HEK293 (cell line): ENCODE data around the gene SDHAF1.

Experiments
- GLIS1 ChIP-seq: fragments of 450-650 bp; formaldehyde crosslinking; IDR thresholded peaks from 2 replicates; pipeline ENCODE4 v1.5.1; 2016; ENCODE audit warnings: missing biosample characterization, missing genetic modification characterization
- HOXA7 ChIP-seq: sonication (generic); formaldehyde crosslinking; IDR thresholded peaks from 2 replicates; pipeline ENCODE4 v1.8.1; 2022; ENCODE audit warnings: missing genetic modification reagents, borderline replicate concordance
- MZF1 ChIP-seq: fragments of 450-650 bp; formaldehyde crosslinking; IDR thresholded peaks from 2 replicates; pipeline ENCODE4 v1.5.1; 2017; ENCODE audit warnings: missing biosample characterization, missing genetic modification characterization, borderline replicate concordance
- PRDM1 ChIP-seq: fragments of 450-650 bp; formaldehyde crosslinking; IDR thresholded peaks from 2 replicates; pipeline ENCODE4; 2016; ENCODE audit warnings: missing biosample characterization, missing genetic modification characterization
- SCRT1 ChIP-seq: fragments of 450-650 bp; formaldehyde crosslinking; IDR thresholded peaks from 2 replicates; pipeline ENCODE4 v1.5.1; 2016; ENCODE audit warnings: missing biosample characterization, missing genetic modification characterization, borderline replicate concordance
- ZBTB17 ChIP-seq: fragments of 450-650 bp; formaldehyde crosslinking; IDR thresholded peaks from 2 replicates; pipeline ENCODE4 v1.5.1; 2016; ENCODE audit warnings: missing biosample characterization, missing genetic modification characterization
- ZBTB21 ChIP-seq: fragments of 450-650 bp; formaldehyde crosslinking; IDR thresholded peaks from 2 replicates; pipeline ENCODE4 v1.5.1; 2017; ENCODE audit warnings: missing biosample characterization, missing genetic modification characterization
- ZBTB7A ChIP-seq: fragments of 450-650 bp; formaldehyde crosslinking; IDR thresholded peaks from 2 replicates; pipeline ENCODE4 v1.5.1; 2016; ENCODE audit warnings: low read depth, missing biosample characterization, missing genetic modification characterization
- ZEB2 ChIP-seq: fragments of 450-650 bp; formaldehyde crosslinking; IDR thresholded peaks from 2 replicates; pipeline ENCODE4 v1.5.1; 2016; ENCODE audit warnings: missing biosample characterization, missing genetic modification characterization
- ZIC2 ChIP-seq: fragments of 450-650 bp; formaldehyde crosslinking; IDR thresholded peaks from 2 replicates; pipeline ENCODE4 v1.5.1; 2016; ENCODE audit warnings: missing biosample characterization, missing genetic modification characterization
- ZNF202 ChIP-seq: fragments of 450-650 bp; formaldehyde crosslinking; IDR thresholded peaks from 2 replicates; pipeline ENCODE4 v1.5.1; 2016; ENCODE audit warnings: missing biosample characterization, missing genetic modification characterization, borderline replicate concordance
- ZNF223 ChIP-seq: fragments of 450-650 bp; formaldehyde crosslinking; IDR thresholded peaks from 2 replicates; pipeline ENCODE4 v1.5.1; 2016; ENCODE audit warnings: missing biosample characterization, missing genetic modification characterization
- ZNF23 ChIP-seq: fragments of 450-650 bp; formaldehyde crosslinking; IDR thresholded peaks from 2 replicates; pipeline ENCODE4 v1.5.1; 2016; ENCODE audit warnings: missing biosample characterization, missing genetic modification characterization, borderline replicate concordance
- ZNF292 ChIP-seq: fragments of 450-650 bp; formaldehyde crosslinking; IDR thresholded peaks from 2 replicates; pipeline ENCODE4 v1.5.1; 2016; ENCODE audit warnings: low read depth, missing biosample characterization, missing genetic modification characterization, borderline replicate concordance
- ZNF341 ChIP-seq: fragments of 450-650 bp; formaldehyde crosslinking; IDR thresholded peaks from 2 replicates; pipeline ENCODE4; 2016; ENCODE audit warnings: low read depth, missing biosample characterization, missing genetic modification characterization
- ZNF391 ChIP-seq: fragments of 450-650 bp; formaldehyde crosslinking; IDR thresholded peaks from 2 replicates; pipeline ENCODE4 v1.5.1; 2016; ENCODE audit warnings: low read depth, missing biosample characterization, missing genetic modification characterization, borderline replicate concordance
- ZNF416 ChIP-seq: fragments of 450-650 bp; formaldehyde crosslinking; IDR thresholded peaks from 2 replicates; pipeline ENCODE4 v1.5.1; 2016; ENCODE audit warnings: missing biosample characterization, missing genetic modification characterization
- ZNF544 ChIP-seq: fragments of 450-650 bp; formaldehyde crosslinking; IDR thresholded peaks from 2 replicates; pipeline ENCODE4 v1.5.0; 2017; ENCODE audit warnings: missing biosample characterization, missing genetic modification characterization
- ZNF558 ChIP-seq: fragments of 450-650 bp; formaldehyde crosslinking; IDR thresholded peaks from 2 replicates; pipeline ENCODE4 v1.5.1; 2016; ENCODE audit warnings: missing biosample characterization, missing genetic modification characterization
- ZNF585B ChIP-seq: fragments of 450-650 bp; formaldehyde crosslinking; IDR thresholded peaks from 2 replicates; pipeline ENCODE4 v1.5.1; 2016; ENCODE audit warnings: missing biosample characterization, missing genetic modification characterization
- ZNF596 ChIP-seq: fragments of 450-650 bp; IDR thresholded peaks from 2 replicates; pipeline ENCODE4 v1.5.0; 2018; ENCODE audit warnings: missing biosample characterization, mild to moderate bottlenecking, missing genetic modification characterization, moderate library complexity
- ZNF624 ChIP-seq: fragments of 450-650 bp; formaldehyde crosslinking; IDR thresholded peaks from 2 replicates; pipeline ENCODE4 v1.5.1; 2017; ENCODE audit warnings: missing biosample characterization, missing genetic modification characterization
- ZNF629 ChIP-seq: fragments of 450-650 bp; formaldehyde crosslinking; IDR thresholded peaks from 2 replicates; pipeline ENCODE4 v1.5.1; 2017; ENCODE audit warnings: missing biosample characterization, missing genetic modification characterization
- ZNF677 ChIP-seq: fragments of 450-650 bp; IDR thresholded peaks from 2 replicates; pipeline ENCODE4 v1.5.0; 2018; ENCODE audit warnings: missing biosample characterization, mild to moderate bottlenecking, missing genetic modification characterization, moderate library complexity
- ZNF76 ChIP-seq: fragments of 450-650 bp; formaldehyde crosslinking; IDR thresholded peaks from 2 replicates; pipeline ENCODE4; 2016; ENCODE audit warnings: low read depth, missing biosample characterization, missing genetic modification characterization, borderline replicate concordance
- TF ChIP-seq, protein P1 (sequence below): fragments of 450-650 bp; formaldehyde crosslinking; optimal IDR thresholded peaks from 2 replicates; pipeline ENCODE3; 2016; ENCODE audit warnings: missing biosample characterization, mild to moderate bottlenecking, missing genetic modification characterization
- TF ChIP-seq, protein P2 (sequence below): fragments of 450-650 bp; formaldehyde crosslinking; IDR thresholded peaks from 2 replicates; pipeline ENCODE4 v1.5.0; 2017; ENCODE audit warnings: missing biosample characterization, missing genetic modification characterization, borderline replicate concordance
- TF ChIP-seq, protein P3 (sequence below): fragments of 450-650 bp; formaldehyde crosslinking; IDR thresholded peaks from 2 replicates; pipeline ENCODE4 v1.5.1; 2016; ENCODE audit warnings: missing biosample characterization, missing genetic modification characterization
- TF ChIP-seq, protein P4 (sequence below): IDR thresholded peaks from 2 replicates; pipeline ENCODE4 v1.6.1; 2011; ENCODE audit warnings: mild to moderate bottlenecking, low read depth, low read length, borderline replicate concordance
- TF ChIP-seq, protein P5 (sequence below): fragments of 450-650 bp; formaldehyde crosslinking; IDR thresholded peaks from 2 replicates; pipeline ENCODE4 v1.5.1; 2016; ENCODE audit warnings: missing biosample characterization, missing genetic modification characterization
- TF ChIP-seq, protein P6 (sequence below): fragments of 450-650 bp; formaldehyde crosslinking; IDR thresholded peaks from 2 replicates; pipeline ENCODE4 v1.5.1; 2016; ENCODE audit warnings: missing biosample characterization, missing genetic modification characterization

SDHAF1 gene

DNA sequence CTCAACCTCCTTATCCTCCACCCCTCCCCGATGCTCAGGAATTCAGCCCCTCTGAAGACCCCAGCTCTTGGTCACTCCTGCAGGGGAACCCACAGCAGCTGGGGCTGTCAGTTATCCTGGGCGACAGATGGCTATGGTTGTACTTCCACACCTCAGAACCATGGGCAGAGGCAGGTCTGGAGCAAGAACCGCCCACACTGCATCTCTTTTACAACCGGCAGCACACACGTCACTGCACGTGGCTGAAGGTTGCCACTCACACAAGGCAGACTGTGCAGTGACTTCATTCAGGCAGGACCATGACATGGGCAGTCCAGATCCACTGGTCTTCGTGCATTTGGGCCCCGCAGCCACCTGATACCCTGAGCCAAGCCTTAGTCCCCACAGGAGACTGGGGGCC lies 21.5 kb upstream of the SDHAF1 start (continued):
- no peak for TF ChIP-seq ZBTB17
- TF ChIP-seq ZNF596, result no peak
- TF ChIP-seq ZNF558, result no peak
- peak; percentile 41; the same call in 1 of the 2 replicates for TF ChIP-seq ZBTB21
- TF ChIP-seq ZNF223 (tag by site-specific recombination), result no peak
- no peak for TF ChIP-seq ZNF677 (tag by site-specific recombination)
- TF ChIP-seq, protein P1, sequence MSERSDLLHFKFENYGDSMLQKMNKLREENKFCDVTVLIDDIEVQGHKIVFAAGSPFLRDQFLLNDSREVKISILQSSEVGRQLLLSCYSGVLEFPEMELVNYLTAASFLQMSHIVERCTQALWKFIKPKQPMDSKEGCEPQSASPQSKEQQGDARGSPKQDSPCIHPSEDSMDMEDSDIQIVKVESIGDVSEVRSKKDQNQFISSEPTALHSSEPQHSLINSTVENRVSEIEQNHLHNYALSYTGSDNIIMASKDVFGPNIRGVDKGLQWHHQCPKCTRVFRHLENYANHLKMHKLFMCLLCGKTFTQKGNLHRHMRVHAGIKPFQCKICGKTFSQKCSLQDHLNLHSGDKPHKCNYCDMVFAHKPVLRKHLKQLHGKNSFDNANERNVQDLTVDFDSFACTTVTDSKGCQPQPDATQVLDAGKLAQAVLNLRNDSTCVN (tag by site-specific recombination), result no peak
- no peak for TF ChIP-seq ZNF544 (tag by site-specific recombination)
- no peak for TF ChIP-seq ZNF391 (tag by site-specific recombination)
- no peak for TF ChIP-seq ZNF202
- TF ChIP-seq GLIS1, result no peak
- no peak for TF ChIP-seq ZNF341 (tag by site-specific recombination)
- TF ChIP-seq, protein P2, sequence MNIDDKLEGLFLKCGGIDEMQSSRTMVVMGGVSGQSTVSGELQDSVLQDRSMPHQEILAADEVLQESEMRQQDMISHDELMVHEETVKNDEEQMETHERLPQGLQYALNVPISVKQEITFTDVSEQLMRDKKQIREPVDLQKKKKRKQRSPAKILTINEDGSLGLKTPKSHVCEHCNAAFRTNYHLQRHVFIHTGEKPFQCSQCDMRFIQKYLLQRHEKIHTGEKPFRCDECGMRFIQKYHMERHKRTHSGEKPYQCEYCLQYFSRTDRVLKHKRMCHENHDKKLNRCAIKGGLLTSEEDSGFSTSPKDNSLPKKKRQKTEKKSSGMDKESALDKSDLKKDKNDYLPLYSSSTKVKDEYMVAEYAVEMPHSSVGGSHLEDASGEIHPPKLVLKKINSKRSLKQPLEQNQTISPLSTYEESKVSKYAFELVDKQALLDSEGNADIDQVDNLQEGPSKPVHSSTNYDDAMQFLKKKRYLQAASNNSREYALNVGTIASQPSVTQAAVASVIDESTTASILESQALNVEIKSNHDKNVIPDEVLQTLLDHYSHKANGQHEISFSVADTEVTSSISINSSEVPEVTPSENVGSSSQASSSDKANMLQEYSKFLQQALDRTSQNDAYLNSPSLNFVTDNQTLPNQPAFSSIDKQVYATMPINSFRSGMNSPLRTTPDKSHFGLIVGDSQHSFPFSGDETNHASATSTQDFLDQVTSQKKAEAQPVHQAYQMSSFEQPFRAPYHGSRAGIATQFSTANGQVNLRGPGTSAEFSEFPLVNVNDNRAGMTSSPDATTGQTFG (tag by site-specific recombination), result no peak
- no peak for TF ChIP-seq ZNF416 (tag by site-specific recombination)
- no peak for TF ChIP-seq ZNF76 (tag by site-specific recombination)
- no peak for TF ChIP-seq MZF1 (tag by site-specific recombination)
- TF ChIP-seq ZIC2 (tag by site-specific recombination), result no peak
- TF ChIP-seq ZNF629 (tag by site-specific recombination), result peak; percentile 79
- TF ChIP-seq PRDM1 (tag by site-specific recombination), result no peak
- TF ChIP-seq ZNF624 (tag by site-specific recombination), result no peak
- no peak for TF ChIP-seq ZEB2
- TF ChIP-seq, protein P3, sequence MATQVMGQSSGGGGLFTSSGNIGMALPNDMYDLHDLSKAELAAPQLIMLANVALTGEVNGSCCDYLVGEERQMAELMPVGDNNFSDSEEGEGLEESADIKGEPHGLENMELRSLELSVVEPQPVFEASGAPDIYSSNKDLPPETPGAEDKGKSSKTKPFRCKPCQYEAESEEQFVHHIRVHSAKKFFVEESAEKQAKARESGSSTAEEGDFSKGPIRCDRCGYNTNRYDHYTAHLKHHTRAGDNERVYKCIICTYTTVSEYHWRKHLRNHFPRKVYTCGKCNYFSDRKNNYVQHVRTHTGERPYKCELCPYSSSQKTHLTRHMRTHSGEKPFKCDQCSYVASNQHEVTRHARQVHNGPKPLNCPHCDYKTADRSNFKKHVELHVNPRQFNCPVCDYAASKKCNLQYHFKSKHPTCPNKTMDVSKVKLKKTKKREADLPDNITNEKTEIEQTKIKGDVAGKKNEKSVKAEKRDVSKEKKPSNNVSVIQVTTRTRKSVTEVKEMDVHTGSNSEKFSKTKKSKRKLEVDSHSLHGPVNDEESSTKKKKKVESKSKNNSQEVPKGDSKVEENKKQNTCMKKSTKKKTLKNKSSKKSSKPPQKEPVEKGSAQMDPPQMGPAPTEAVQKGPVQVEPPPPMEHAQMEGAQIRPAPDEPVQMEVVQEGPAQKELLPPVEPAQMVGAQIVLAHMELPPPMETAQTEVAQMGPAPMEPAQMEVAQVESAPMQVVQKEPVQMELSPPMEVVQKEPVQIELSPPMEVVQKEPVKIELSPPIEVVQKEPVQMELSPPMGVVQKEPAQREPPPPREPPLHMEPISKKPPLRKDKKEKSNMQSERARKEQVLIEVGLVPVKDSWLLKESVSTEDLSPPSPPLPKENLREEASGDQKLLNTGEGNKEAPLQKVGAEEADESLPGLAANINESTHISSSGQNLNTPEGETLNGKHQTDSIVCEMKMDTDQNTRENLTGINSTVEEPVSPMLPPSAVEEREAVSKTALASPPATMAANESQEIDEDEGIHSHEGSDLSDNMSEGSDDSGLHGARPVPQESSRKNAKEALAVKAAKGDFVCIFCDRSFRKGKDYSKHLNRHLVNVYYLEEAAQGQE (tag by site-specific recombination), result peak; percentile 96
- TF ChIP-seq, protein P4, sequence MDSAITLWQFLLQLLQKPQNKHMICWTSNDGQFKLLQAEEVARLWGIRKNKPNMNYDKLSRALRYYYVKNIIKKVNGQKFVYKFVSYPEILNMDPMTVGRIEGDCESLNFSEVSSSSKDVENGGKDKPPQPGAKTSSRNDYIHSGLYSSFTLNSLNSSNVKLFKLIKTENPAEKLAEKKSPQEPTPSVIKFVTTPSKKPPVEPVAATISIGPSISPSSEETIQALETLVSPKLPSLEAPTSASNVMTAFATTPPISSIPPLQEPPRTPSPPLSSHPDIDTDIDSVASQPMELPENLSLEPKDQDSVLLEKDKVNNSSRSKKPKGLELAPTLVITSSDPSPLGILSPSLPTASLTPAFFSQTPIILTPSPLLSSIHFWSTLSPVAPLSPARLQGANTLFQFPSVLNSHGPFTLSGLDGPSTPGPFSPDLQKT, result no peak
- TF ChIP-seq, protein P5, sequence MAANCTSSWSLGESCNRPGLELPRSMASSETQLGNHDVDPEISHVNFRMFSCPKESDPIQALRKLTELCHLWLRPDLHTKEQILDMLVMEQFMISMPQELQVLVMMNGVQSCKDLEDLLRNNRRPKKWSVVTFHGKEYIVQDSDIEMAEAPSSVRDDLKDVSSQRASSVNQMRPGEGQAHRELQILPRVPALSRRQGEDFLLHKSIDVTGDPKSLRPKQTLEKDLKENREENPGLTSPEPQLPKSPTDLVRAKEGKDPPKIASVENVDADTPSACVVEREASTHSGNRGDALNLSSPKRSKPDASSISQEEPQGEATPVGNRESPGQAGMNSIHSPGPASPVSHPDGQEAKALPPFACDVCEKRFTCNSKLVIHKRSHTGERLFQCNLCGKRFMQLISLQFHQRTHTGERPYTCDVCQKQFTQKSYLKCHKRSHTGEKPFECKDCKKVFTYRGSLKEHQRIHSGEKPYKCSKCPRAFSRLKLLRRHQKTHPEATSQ (tag by site-specific recombination), result no peak
- TF ChIP-seq, protein P6, sequence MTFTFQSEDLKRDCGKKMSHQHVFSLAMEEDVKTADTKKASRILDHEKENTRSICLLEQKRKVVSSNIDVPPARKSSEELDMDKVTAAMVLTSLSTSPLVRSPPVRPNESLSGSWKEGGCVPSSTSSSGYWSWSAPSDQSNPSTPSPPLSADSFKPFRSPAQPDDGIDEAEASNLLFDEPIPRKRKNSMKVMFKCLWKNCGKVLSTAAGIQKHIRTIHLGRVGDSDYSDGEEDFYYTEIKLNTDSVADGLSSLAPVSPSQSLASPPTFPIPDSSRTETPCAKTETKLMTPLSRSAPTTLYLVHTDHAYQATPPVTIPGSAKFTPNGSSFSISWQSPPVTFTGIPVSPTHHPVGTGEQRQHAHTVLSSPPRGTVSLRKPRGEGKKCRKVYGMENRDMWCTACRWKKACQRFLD (tag by site-specific recombination), result no peak
- no peak for TF ChIP-seq ZNF585B (tag by site-specific recombination)
- TF ChIP-seq HOXA7 (CRISPR knock-in tag), result no peak
- TF ChIP-seq ZNF292, result no peak
- TF ChIP-seq ZBTB7A (tag by site-specific recombination), result no peak
- TF ChIP-seq SCRT1 (tag by site-specific recombination), result no peak
- no peak for TF ChIP-seq ZNF23 (tag by site-specific recombination)
